ENCODE measurements around the gene ZNF532.

Gene ZNF532

GRCh38 chr18:58998401-58999203 is 133.9 kb downstream of the ZNF532 start:
- H3K4me1 Mint-ChIP-seq, result peaks cover 24% of the 10 kb centered on the region
- H3K27me3 Mint-ChIP-seq, result no peaks in the 10 kb centered on the region
- peak; percentile 91 for ATAC-seq
- peak overlapping the region; percentile 78 for H3K27ac Mint-ChIP-seq
- peaks cover 4% of the 10 kb centered on the region for H3K9me3 Mint-ChIP-seq
- peak overlapping the region; percentile 67 for H3K4me3 Mint-ChIP-seq
- no peaks in the 10 kb centered on the region for H3K36me3 Mint-ChIP-seq

GRCh38 chr18:59001166-59001565 is 136.5 kb downstream of the ZNF532 start:
- no peaks in the 10 kb centered on the region for H3K36me3 Mint-ChIP-seq
- no peak for ATAC-seq
- H3K27me3 Mint-ChIP-seq, result no peaks in the 10 kb centered on the region
- no peak overlapping the region for H3K4me3 Mint-ChIP-seq
- H3K27ac Mint-ChIP-seq, result no peak overlapping the region
- H3K9me3 Mint-ChIP-seq, result no peaks in the 10 kb centered on the region
- peaks cover 22% of the 10 kb centered on the region for H3K4me1 Mint-ChIP-seq

- H3K27ac Mint-ChIP-seq, result no peak overlapping the region
Measured at GRCh38 chr18:59001721-59002120, 137.0 kb downstream of the ZNF532 start.

GRCh38 chr18:59002974-59003594 is 138.4 kb downstream of the ZNF532 start:
- Mint-ChIP-seq H3K9me3 (no peaks in the 10 kb centered on the region), H3K27me3 (no peaks in the 10 kb centered on the region), H3K4me1 (peaks cover 22% of the 10 kb centered on the region), H3K36me3 (no peaks in the 10 kb centered on the region), H3K4me3 (no peak overlapping the region), H3K27ac (no peak overlapping the region)
- ATAC-seq, result no peak

More at GRCh38 chr18:59001721-59002120, 137.0 kb downstream of the ZNF532 start:
- no peaks in the 10 kb centered on the region for H3K36me3 Mint-ChIP-seq
- peaks cover 22% of the 10 kb centered on the region for H3K4me1 Mint-ChIP-seq
- no peaks in the 10 kb centered on the region for H3K27me3 Mint-ChIP-seq
- ATAC-seq, result no peak
- H3K4me3 Mint-ChIP-seq, result no peak overlapping the region
- H3K9me3 Mint-ChIP-seq, result no peaks in the 10 kb centered on the region

- Mint-ChIP-seq H3K4me3 (no peak overlapping the region), H3K36me3 (no peaks in the 10 kb centered on the region), H3K9me3 (no peaks in the 10 kb centered on the region), H3K27ac (no peak overlapping the region), H3K27me3 (no peaks in the 10 kb centered on the region), H3K4me1 (peaks cover 6% of the 10 kb centered on the region)
- no peak for ATAC-seq
Measured at GRCh38 chr18:59005262-59005661, 140.6 kb downstream of the ZNF532 start.

- no peaks in the 10 kb centered on the region for H3K9me3 Mint-ChIP-seq
- H3K36me3 Mint-ChIP-seq, result no peaks in the 10 kb centered on the region
- no peak overlapping the region for H3K27ac Mint-ChIP-seq
- H3K27me3 Mint-ChIP-seq, result no peaks in the 10 kb centered on the region
- no peak overlapping the region for H3K4me3 Mint-ChIP-seq
- ATAC-seq, result no peak
- H3K4me1 Mint-ChIP-seq, result peaks cover 10% of the 10 kb centered on the region
Measured at GRCh38 chr18:59006461-59007067, 141.9 kb downstream of the ZNF532 start.

GRCh38 chr18:59008302-59008974 is 143.8 kb downstream of the ZNF532 start:
- H3K27me3 Mint-ChIP-seq, result no peaks in the 10 kb centered on the region
- no peak overlapping the region for H3K27ac Mint-ChIP-seq
- no peak for ATAC-seq
- no peak overlapping the region for H3K4me3 Mint-ChIP-seq
- H3K36me3 Mint-ChIP-seq, result no peaks in the 10 kb centered on the region
- peaks cover 16% of the 10 kb centered on the region for H3K4me1 Mint-ChIP-seq
- H3K9me3 Mint-ChIP-seq, result peaks cover under 1% of the 10 kb centered on the region

GRCh38 chr18:59009846-59010245 is 145.2 kb downstream of the ZNF532 start:
- ATAC-seq, result no peak
- Mint-ChIP-seq H3K4me3 (no peak overlapping the region), H3K36me3 (no peaks in the 10 kb centered on the region), H3K27ac (no peak overlapping the region), H3K9me3 (peaks cover 3% of the 10 kb centered on the region), H3K27me3 (no peaks in the 10 kb centered on the region), H3K4me1 (peaks cover 20% of the 10 kb centered on the region)

- H3K4me3 Mint-ChIP-seq, result no peak overlapping the region
- H3K9me3 Mint-ChIP-seq, result peaks cover 3% of the 10 kb centered on the region
- no peaks in the 10 kb centered on the region for H3K27me3 Mint-ChIP-seq
- H3K27ac Mint-ChIP-seq, result peak overlapping the region; percentile 27
- peaks cover 14% of the 10 kb centered on the region for H3K4me1 Mint-ChIP-seq
- H3K36me3 Mint-ChIP-seq, result no peaks in the 10 kb centered on the region
- ATAC-seq, result no peak
Measured at GRCh38 chr18:59011289-59011688, 146.6 kb downstream of the ZNF532 start.

GRCh38 chr18:59011786-59012185 is 147.1 kb downstream of the ZNF532 start:
- Mint-ChIP-seq H3K4me1 (peaks cover 14% of the 10 kb centered on the region), H3K27me3 (no peaks in the 10 kb centered on the region), H3K36me3 (no peaks in the 10 kb centered on the region), H3K27ac (peak overlapping the region; percentile 27), H3K9me3 (peaks cover 3% of the 10 kb centered on the region), H3K4me3 (no peak overlapping the region)
- ATAC-seq, result peak; percentile 62

GRCh38 chr18:59012815-59013705 is 148.4 kb downstream of the ZNF532 start:
- Mint-ChIP-seq H3K4me3 (no peak overlapping the region), H3K36me3 (peaks cover 9% of the 10 kb centered on the region), H3K27me3 (no peaks in the 10 kb centered on the region), H3K9me3 (peaks cover 7% of the 10 kb centered on the region), H3K4me1 (peaks cover 14% of the 10 kb centered on the region), H3K27ac (no peak overlapping the region)
- no peak for ATAC-seq

- no peaks in the 10 kb centered on the region for H3K27me3 Mint-ChIP-seq
- no peak overlapping the region for H3K4me3 Mint-ChIP-seq
- H3K27ac Mint-ChIP-seq, result no peak overlapping the region
- H3K4me1 Mint-ChIP-seq, result peaks cover 14% of the 10 kb centered on the region
- peaks cover 10% of the 10 kb centered on the region for H3K9me3 Mint-ChIP-seq
- H3K36me3 Mint-ChIP-seq, result peaks cover 9% of the 10 kb centered on the region
- no peak for ATAC-seq
Measured at GRCh38 chr18:59013744-59014143, 149.1 kb downstream of the ZNF532 start.

- H3K4me1 Mint-ChIP-seq, result peaks cover 14% of the 10 kb centered on the region
- ATAC-seq, result no peak
- H3K4me3 Mint-ChIP-seq, result no peak overlapping the region
- H3K36me3 Mint-ChIP-seq, result peaks cover 9% of the 10 kb centered on the region
- no peak overlapping the region for H3K27ac Mint-ChIP-seq
- H3K9me3 Mint-ChIP-seq, result peaks cover 11% of the 10 kb centered on the region
- H3K27me3 Mint-ChIP-seq, result no peaks in the 10 kb centered on the region
Measured at GRCh38 chr18:59015531-59016152, 151.0 kb downstream of the ZNF532 start.

- Mint-ChIP-seq H3K27ac (no peak overlapping the region), H3K4me3 (no peak overlapping the region), H3K27me3 (no peaks in the 10 kb centered on the region), H3K4me1 (peaks cover 6% of the 10 kb centered on the region), H3K36me3 (peaks cover 9% of the 10 kb centered on the region), H3K9me3 (peaks cover 7% of the 10 kb centered on the region)
- ATAC-seq, result peak; percentile 39
Measured at GRCh38 chr18:59021500-59021899, 156.8 kb downstream of the ZNF532 start.
